HG03108 (cell line): Measurements from ENCODE around the gene MAPRE3.
A peak's percentile ranks its signal among the peaks of the same experiment; 100 is the strongest.

Experiments used
- ATAC-seq: cut with Tn5 transposase; IDR thresholded peaks from one replicate; pipeline ENCODE4 v1.9.1; 2021; ENCODE audit warnings: moderate library complexity; ENCODE audit not compliant: unreplicated experiment

The MAPRE3 gene

GRCh38 chr2:27038631-27039339, 68.3 kb downstream of the MAPRE3 start:
- no peak for ATAC-seq

GRCh38 chr2:27039426-27039825, 69.0 kb downstream of the MAPRE3 start:
- no peak for ATAC-seq

DNA sequence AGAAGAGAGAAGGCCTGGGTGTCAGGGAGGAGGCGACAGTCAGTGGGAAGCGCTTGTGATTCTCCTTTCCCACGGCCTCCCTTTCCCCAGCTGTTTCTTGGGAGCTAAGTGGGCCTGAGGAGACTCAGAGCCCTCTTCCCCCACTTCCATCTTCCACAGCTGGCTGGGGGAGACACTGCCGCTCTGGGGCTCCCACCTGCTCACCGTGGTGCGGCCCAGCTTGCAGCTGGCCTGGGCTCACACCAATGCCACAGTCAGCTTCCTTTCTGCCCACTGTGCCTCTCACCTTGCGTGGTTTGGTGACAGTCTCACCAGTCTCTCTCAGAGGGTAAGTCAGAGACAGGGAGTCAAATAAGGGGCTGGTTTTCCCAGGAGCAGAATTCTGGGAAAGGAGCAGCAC, 69.4 kb downstream of the MAPRE3 start:
- no peak for ATAC-seq

- ATAC-seq = no peak
Measured at GRCh38 chr2:27040282-27040681, 69.8 kb downstream of the MAPRE3 start.

DNA sequence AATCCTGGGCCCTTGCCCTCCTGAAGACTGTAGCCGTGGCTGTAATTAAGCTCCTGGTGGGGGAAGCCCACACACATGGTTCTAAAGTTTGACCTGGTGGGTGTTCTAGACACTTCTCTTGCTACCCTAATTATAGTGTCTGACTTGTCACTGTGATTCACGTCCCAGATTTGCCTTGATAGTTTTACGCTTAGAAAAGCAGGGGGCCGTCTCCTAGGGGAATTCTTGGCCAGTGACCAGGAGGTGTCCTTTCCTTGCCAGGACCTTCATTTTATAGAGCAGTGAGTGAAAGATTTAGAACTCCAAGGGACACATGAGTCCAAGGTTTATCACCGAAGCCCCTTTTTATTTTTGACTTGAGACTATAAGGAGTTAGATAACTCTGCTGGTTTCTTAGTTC, 71.3 kb downstream of the MAPRE3 start:
- ATAC-seq = peak; percentile 12

- peak; percentile 76 for ATAC-seq
Measured at GRCh38 chr2:27042159-27042661, 71.8 kb downstream of the MAPRE3 start.

DNA sequence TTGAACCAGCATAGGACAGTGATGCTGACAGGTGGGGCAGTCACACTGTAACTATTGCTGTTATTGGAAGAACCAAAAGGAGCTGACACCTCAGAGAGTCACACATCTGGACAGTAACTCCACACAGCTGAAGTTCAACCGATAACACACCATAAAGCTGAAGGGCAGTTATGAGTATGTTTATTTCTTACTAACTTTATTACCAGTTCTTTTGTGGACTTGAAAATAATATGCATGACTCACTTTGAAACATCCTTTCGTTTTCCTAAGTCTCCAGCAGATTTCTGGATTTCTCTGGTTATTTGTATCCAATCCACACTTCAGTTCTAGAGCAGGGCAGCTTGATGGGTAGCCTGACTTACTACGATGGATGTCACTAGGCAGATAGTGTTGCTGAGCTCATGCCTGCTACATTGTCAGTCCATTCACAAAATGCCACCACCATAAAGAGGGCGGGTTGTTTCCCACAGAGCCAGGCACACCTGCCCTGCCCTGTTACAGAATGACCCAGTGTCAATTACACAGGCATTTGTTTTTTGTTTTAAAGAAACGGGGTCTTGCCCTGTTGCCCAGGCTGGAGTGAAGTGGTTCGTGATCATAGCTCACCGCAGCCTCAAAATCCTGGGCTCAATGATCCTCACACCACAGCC, 72.7 kb downstream of the MAPRE3 start:
- no peak for ATAC-seq

DNA sequence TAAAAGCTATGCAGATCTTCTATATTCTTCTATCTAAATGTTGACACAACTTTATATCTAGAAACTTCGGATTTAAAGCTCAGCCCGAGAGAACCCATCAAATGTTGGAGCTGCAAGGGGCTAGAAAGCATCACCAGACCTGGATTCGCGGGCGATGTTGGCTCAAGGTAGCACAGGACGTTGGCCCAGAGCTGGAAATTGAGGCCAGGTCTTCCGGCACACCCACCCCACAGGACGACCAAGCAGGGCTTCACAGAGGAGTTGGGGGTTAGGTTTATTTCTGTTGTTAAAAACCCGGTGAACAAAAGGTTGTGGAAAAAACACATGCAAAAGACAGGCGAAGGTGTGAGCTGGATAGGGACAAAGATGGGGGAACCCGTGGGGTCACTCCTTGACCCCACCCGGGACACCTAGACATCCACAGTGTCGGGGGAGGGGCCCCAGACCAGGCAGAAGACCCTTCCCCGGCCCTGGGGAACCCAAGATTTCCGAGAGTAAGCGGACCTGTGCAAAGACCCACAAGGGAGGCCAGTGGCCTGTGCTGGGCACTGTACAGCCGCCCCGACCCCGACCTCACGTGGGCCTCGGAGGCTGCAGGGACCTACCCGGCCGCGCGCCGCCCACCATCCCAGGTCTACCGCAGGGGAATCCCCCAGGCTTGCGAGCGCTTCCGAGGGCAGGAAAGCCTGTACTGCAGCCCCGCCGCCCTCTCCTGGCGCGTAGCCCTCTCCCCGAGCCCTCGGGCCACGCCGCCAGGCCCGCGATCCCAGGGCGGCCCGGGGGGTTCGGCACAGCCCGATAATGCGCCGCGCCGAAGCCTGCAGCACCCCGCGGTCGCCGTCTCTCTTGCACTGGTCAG, 79.2 kb downstream of the MAPRE3 start:
- peak; percentile 27 for ATAC-seq

DNA sequence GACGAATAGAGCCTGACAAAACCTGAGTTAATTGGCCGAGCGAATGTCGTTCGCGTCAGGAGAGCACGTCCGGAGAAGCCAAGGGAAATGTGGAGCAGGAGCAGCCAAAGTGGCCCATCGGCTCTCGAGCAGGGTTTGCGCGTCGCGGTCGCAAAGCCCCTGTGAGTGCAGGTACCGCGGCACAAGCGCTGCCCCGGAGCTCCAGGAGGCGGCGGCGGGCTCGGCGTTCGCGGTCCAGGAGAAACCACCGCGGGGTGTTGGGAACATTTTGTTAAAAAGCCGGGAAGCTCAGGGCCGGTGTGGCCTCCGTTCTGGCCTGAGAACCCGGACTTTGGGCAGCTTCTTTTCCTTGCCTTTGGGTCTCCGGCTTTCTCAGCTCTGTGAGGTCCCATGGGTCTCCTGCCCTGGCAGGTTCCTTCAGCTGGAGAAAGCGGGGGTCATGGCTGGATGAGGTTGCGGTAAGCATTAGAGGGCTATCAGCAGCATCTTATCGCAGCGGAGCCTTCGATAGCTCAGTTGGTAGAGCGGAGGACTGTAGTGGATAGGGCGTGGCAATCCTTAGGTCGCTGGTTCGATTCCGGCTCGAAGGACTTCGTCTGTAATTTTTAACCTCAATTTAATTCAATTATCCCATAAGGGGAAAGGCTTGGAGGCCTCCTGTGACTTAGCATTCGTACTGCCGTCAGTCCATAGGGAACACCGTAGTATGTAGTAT, 80.0 kb downstream of the MAPRE3 start:
- peak; percentile 37 for ATAC-seq

GRCh38 chr2:27050996-27051901, 80.8 kb downstream of the MAPRE3 start, which contains the start of gene AGBL5:
Gene AGBL5, plus strand, starts transcription at chr2:27051668. Its CDS starts 1,291 bp downstream, at chr2:27052959.
- ATAC-seq = peak; percentile 69

- no peak for ATAC-seq
Measured at GRCh38 chr2:27051902-27052645, 81.6 kb downstream of the MAPRE3 start.

DNA sequence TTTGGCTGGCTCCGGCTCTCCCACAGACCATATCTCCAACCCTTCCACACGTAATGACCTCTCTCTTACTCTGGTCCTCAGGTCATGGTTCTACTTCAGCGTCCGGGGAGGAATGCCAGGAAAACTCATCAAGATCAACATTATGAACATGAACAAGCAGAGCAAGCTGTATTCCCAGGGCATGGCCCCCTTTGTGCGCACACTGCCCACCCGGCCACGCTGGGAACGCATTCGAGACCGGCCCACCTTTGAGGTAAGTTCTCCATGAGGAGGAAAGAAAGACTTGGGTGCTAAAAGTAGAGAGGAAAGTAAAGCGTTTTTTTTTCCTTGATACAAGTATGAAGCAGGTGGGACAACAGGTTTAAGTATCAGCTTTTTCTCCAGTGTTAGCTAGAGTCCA, 82.9 kb downstream of the MAPRE3 start:
- ATAC-seq = no peak

GRCh38 chr2:27053776-27054175, 83.3 kb downstream of the MAPRE3 start:
- ATAC-seq = no peak

GRCh38 chr2:27054721-27055120, 84.3 kb downstream of the MAPRE3 start:
- ATAC-seq = no peak

- no peak for ATAC-seq
Measured at GRCh38 chr2:27057184-27057583, 86.7 kb downstream of the MAPRE3 start.

DNA sequence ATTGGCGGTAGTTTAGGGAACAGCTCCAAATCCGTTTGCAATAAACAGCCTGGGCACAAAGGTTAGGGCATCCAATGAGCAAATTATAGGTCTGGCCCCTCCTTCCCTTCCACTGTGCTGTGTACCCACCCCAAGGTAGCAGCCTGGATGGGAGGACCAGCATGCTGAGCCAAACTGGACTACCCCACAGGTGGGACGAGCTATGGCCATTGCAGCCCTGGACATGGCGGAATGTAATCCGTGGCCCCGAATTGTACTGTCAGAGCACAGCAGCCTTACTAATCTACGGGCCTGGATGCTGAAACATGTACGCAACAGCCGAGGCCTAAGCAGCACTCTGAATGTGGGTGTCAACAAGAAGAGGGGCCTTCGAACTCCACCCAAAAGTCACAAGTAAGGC, 87.8 kb downstream of the MAPRE3 start:
- ATAC-seq = no peak

DNA sequence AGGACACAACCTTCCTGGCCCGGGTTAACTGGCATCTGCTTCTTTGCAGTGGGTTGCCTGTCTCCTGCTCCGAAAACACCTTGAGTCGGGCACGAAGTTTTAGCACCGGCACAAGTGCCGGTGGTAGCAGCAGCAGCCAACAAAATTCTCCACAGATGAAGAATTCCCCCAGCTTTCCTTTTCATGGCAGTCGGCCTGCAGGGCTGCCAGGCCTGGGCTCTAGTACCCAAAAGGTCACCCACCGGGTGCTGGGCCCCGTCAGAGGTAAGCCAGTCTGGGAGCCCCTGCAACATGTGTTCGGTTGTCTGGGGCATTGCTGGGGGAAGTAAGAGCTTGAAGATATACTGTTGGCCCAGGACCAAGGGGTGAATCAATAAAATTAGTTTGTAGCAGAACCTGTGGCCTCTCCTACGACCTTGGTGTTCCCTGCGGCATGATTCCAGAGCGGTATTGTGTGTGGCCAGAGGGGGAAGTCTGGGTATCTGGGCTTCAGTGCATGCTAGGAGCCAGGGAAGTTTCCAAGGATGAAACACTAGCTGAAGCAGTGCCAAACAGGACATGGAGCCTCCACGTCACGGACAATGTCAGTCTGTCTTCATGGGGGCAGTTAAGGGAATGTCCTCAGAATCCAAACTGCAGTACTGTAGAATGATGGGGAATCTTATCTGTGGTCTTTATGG, 88.8 kb downstream of the MAPRE3 start:
- ATAC-seq = no peak

DNA sequence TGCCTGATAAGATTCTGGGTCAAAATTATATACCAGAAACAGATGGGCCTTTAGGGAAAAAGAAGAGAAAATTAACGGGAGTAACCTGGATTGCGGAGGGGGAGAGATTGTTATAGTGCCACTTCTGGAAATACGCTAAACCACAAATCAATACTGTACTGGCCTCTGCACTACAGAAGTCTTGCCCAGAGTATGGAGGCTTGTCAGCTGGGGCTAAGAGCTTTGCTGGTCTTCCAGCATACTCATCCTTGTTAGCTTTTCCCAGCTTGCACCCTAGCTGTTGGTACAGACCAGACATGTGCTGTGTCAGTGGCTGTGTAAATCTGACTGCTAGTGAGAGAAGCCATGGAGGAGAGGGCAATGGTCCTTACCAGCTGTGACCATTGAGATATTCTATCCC, 89.9 kb downstream of the MAPRE3 start:
- no peak for ATAC-seq

DNA sequence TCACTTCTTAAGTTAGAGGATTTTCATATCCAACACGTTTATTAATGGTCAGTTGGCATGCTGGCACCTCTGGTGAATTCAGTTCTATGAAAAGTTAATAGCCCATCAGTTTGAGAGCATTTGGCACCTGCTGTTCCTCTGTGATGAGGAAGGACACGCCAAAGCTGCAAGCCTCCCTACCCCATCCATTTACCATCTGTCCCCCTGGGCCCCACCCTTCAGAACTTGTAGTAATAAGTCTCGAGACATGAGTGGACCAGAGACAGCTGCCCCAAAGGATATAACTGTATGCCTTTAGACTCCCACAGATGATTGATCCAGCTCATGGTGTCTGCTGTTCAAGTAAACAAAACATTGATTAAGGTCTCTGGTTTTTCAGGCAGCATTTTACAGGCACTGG, 94.7 kb downstream of the MAPRE3 start:
- ATAC-seq = no peak
